GM23338 (cell line): ENCODE measurements around the gene HMGN1. TPM values are rescaled to one million over a fixed set of nuclear protein-coding genes. Genes with fewer than 3 reads are reported as not detected.

Experiments used
- ATAC-seq: fragments of 200-7000 bp; cut with Tn5 transposase; 3 replicates; pipeline ENCODE4 v1.9.1; 2020
- DNase-seq: peaks from one replicate; pipeline ENCODE4 v3.0.0-alpha.2; 2015; ENCODE audit warnings: low spot score
- H2AFZ ChIP-seq: fragments of 200-600 bp; sonication (generic); 2 replicates; pipeline ENCODE4 v1.8.0; 2016; ENCODE audit warnings: antibody characterized with exemption, mild to moderate bottlenecking, moderate library complexity
- H3F3A ChIP-seq: fragments of 200-600 bp; sonication (generic); replicated peaks from 2 replicates; pipeline ENCODE4 v1.8.0; 2017; ENCODE audit warnings: antibody characterized with exemption, mixed run types, low read depth
- H3K27ac ChIP-seq: fragments of 200-600 bp; sonication (generic); 2 replicates; pipeline ENCODE4 v1.6.1; 2016; ENCODE audit warnings: low read depth
- H3K27me3 ChIP-seq: fragments of 200-600 bp; sonication (generic); 2 replicates; pipeline ENCODE4 v1.8.0; 2016; ENCODE audit warnings: mild to moderate bottlenecking, mixed run types, moderate library complexity; ENCODE audit not compliant: insufficient read depth
- H3K36me3 ChIP-seq: fragments of 200-600 bp; sonication (generic); 2 replicates; pipeline ENCODE4 v1.8.0; 2016; ENCODE audit warnings: mild to moderate bottlenecking; ENCODE audit not compliant: insufficient read depth
- H3K4me1 ChIP-seq: fragments of 200-600 bp; sonication (generic); 2 replicates; pipeline ENCODE4 v1.8.0; 2016; ENCODE audit warnings: mild to moderate bottlenecking, moderate library complexity; ENCODE audit not compliant: insufficient read depth
- H3K4me2 ChIP-seq: fragments of 200-600 bp; sonication (generic); 2 replicates; pipeline ENCODE4 v1.7.1; 2017; ENCODE audit warnings: mixed run types
- H3K4me3 ChIP-seq: fragments of 200-600 bp; sonication (generic); 2 replicates; pipeline ENCODE4 v1.6.1; 2016; ENCODE audit warnings: mixed run types
- H3K79me2 ChIP-seq: fragments of 200-600 bp; sonication (generic); replicated peaks from 2 replicates; pipeline ENCODE4 v1.8.0; 2017; ENCODE audit warnings: mild to moderate bottlenecking; ENCODE audit not compliant: insufficient read depth
- H3K9me2 ChIP-seq: fragments of 200-600 bp; sonication (generic); 2 replicates; pipeline ENCODE4 v1.8.0; 2017; ENCODE audit not compliant: insufficient read depth
- H4K20me1 ChIP-seq: fragments of 200-600 bp; sonication (generic); replicated peaks from 2 replicates; pipeline ENCODE4 v1.8.0; 2017; ENCODE audit warnings: mild to moderate bottlenecking; ENCODE audit not compliant: insufficient read depth
- H3K27ac Mint-ChIP-seq: 2 replicates; pipeline ENCODE4 v1.8.0; 2020; ENCODE audit warnings: inconsistent platforms, mild to moderate bottlenecking, moderate library complexity, mixed read lengths
- H3K27me3 Mint-ChIP-seq: 3 replicates; pipeline ENCODE4 v1.8.0; 2022; ENCODE audit warnings: low read depth, mild to moderate bottlenecking, moderate library complexity, mixed read lengths, inconsistent platforms; ENCODE audit not compliant: insufficient read depth, poor library complexity
- H3K36me3 Mint-ChIP-seq: 3 replicates; pipeline ENCODE4 v1.8.0; 2021; ENCODE audit warnings: low read depth, mild to moderate bottlenecking, inconsistent platforms, moderate library complexity, mixed read lengths
- H3K4me1 Mint-ChIP-seq: 3 replicates; pipeline ENCODE4 v1.8.0; 2020; ENCODE audit warnings: mild to moderate bottlenecking, inconsistent platforms, mixed read lengths
- H3K4me3 Mint-ChIP-seq: 3 replicates; pipeline ENCODE4 v1.8.0; 2021; ENCODE audit warnings: moderate library complexity, mild to moderate bottlenecking, inconsistent platforms, mixed read lengths
- H3K9me3 Mint-ChIP-seq: 3 replicates; pipeline ENCODE4 v1.8.0; 2020; ENCODE audit warnings: moderate library complexity, mild to moderate bottlenecking, inconsistent platforms, mixed read lengths
- CREB1 ChIP-seq: fragments of 250-450 bp; sonication (Bioruptor Pico); IDR thresholded peaks from 2 replicates; pipeline ENCODE4 v1.5.0; 2020; ENCODE audit warnings: low read depth, mild to moderate bottlenecking, moderate library complexity
- EZH2 ChIP-seq: fragments of 200-600 bp; sonication (generic); IDR thresholded peaks from one replicate; pipeline ENCODE4 v1.8.0; 2017; ENCODE audit warnings: antibody characterized with exemption, mild to moderate bottlenecking, low read depth; ENCODE audit not compliant: unreplicated experiment
- EZH2phosphoT487 ChIP-seq: fragments of 200-600 bp; sonication (generic); IDR thresholded peaks from one replicate; pipeline ENCODE4 v1.8.1; 2018; ENCODE audit warnings: antibody characterized with exemption; ENCODE audit not compliant: unreplicated experiment
- JUNB ChIP-seq: IDR thresholded peaks from one replicate; pipeline ENCODE4 v1.6.1; 2016; ENCODE audit warnings: antibody characterized with exemption; ENCODE audit not compliant: unreplicated experiment
- NANOG ChIP-seq: IDR thresholded peaks from 2 replicates; pipeline ENCODE4 v1.6.1; 2016; ENCODE audit warnings: antibody characterized with exemption, borderline replicate concordance
- POLR2AphosphoS5 ChIP-seq: IDR thresholded peaks from 2 replicates; pipeline ENCODE4 v1.6.1; 2016; ENCODE audit warnings: antibody characterized with exemption, low read depth
- STAT1 ChIP-seq: IDR thresholded peaks from one replicate; pipeline ENCODE4 v1.6.1; 2016; ENCODE audit warnings: antibody characterized with exemption; ENCODE audit not compliant: unreplicated experiment
- ZNF114 ChIP-seq: fragments of 250-450 bp; sonication (Bioruptor Pico); IDR thresholded peaks from 2 replicates; pipeline ENCODE4 v1.5.0; 2020; ENCODE audit warnings: mild to moderate bottlenecking, moderate library complexity
- ZNF331 ChIP-seq: fragments of 250-450 bp; sonication (Bioruptor Pico); IDR thresholded peaks from 2 replicates; pipeline ENCODE4 v1.5.0; 2020; ENCODE audit warnings: low read depth, mild to moderate bottlenecking, moderate library complexity
- polyA plus RNA-seq: library from polyadenylated mRNA; unstranded; fragments of >200 nt; fragmentation: Nextera tagmentation; extraction: Ambion mirVana; gene quantifications from 2 replicates; pipeline ENCODE4 v1.2.1, GENCODE V29; 2016
- total RNA-seq: library from RNA; depleted of rRNA; stranded (reverse); fragments of >200 nt; shearing (Covaris generic); gene quantifications from 2 replicates; pipeline ENCODE4 v1.2.3, GENCODE V29; 2014
- TF ChIP-seq, protein P1 (sequence below): fragments of 250-450 bp; sonication (Bioruptor Pico); IDR thresholded peaks from 2 replicates; pipeline ENCODE4 v1.5.0; 2020; ENCODE audit warnings: mild to moderate bottlenecking, moderate library complexity
- TF ChIP-seq, protein P2 (sequence below): IDR thresholded peaks from one replicate; pipeline ENCODE4 v1.6.1; 2018; ENCODE audit warnings: antibody characterized with exemption; ENCODE audit not compliant: unreplicated experiment
- TF ChIP-seq, protein P3 (sequence below), 2 experiments: fragments of 200-600 bp in 1 of 2; sonication (generic) in 1 of 2; conservative IDR thresholded peaks; 2 replicates each; pipeline versions ENCODE4 v1.5.1 to v1.6.1; 2016 to 2017; ENCODE audit warnings: antibody characterized with exemption in 2 of 2, low read depth in 2 of 2, mild to moderate bottlenecking in 2 of 2, moderate library complexity in 1 of 2
- TF ChIP-seq, protein P4 (sequence below): IDR thresholded peaks from 2 replicates; pipeline ENCODE4 v1.6.1; 2016; ENCODE audit warnings: antibody characterized with exemption

The HMGN1 gene
- total and polyA plus RNA-seq, 2 experiments from 2014 or later: 403 to 889 TPM

DNA sequence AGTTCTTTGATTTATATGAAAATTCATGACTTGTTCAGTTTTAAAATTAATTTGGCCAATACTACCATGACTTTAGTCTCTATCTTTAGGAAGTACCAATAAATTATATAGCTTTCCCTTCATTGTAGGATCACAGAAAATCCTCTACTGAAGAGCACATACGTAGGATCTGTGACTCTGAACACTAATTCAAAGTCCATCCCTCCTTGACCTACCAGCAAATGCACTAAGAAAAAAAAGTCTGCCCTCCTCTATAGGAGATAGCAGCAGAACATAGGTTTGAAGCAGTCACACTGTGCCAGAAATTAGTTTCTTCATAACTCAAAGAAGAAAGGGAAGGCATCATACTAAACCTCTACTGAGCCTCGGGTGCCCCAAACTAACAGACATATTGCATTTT is 52.0 kb downstream of the HMGN1 start:
- H3F3A ChIP-seq: 0 out of 2 replicates have a peak, but pooled peaks cover 9% of the 10 kb centered on the region
- TF ChIP-seq, protein P1, sequence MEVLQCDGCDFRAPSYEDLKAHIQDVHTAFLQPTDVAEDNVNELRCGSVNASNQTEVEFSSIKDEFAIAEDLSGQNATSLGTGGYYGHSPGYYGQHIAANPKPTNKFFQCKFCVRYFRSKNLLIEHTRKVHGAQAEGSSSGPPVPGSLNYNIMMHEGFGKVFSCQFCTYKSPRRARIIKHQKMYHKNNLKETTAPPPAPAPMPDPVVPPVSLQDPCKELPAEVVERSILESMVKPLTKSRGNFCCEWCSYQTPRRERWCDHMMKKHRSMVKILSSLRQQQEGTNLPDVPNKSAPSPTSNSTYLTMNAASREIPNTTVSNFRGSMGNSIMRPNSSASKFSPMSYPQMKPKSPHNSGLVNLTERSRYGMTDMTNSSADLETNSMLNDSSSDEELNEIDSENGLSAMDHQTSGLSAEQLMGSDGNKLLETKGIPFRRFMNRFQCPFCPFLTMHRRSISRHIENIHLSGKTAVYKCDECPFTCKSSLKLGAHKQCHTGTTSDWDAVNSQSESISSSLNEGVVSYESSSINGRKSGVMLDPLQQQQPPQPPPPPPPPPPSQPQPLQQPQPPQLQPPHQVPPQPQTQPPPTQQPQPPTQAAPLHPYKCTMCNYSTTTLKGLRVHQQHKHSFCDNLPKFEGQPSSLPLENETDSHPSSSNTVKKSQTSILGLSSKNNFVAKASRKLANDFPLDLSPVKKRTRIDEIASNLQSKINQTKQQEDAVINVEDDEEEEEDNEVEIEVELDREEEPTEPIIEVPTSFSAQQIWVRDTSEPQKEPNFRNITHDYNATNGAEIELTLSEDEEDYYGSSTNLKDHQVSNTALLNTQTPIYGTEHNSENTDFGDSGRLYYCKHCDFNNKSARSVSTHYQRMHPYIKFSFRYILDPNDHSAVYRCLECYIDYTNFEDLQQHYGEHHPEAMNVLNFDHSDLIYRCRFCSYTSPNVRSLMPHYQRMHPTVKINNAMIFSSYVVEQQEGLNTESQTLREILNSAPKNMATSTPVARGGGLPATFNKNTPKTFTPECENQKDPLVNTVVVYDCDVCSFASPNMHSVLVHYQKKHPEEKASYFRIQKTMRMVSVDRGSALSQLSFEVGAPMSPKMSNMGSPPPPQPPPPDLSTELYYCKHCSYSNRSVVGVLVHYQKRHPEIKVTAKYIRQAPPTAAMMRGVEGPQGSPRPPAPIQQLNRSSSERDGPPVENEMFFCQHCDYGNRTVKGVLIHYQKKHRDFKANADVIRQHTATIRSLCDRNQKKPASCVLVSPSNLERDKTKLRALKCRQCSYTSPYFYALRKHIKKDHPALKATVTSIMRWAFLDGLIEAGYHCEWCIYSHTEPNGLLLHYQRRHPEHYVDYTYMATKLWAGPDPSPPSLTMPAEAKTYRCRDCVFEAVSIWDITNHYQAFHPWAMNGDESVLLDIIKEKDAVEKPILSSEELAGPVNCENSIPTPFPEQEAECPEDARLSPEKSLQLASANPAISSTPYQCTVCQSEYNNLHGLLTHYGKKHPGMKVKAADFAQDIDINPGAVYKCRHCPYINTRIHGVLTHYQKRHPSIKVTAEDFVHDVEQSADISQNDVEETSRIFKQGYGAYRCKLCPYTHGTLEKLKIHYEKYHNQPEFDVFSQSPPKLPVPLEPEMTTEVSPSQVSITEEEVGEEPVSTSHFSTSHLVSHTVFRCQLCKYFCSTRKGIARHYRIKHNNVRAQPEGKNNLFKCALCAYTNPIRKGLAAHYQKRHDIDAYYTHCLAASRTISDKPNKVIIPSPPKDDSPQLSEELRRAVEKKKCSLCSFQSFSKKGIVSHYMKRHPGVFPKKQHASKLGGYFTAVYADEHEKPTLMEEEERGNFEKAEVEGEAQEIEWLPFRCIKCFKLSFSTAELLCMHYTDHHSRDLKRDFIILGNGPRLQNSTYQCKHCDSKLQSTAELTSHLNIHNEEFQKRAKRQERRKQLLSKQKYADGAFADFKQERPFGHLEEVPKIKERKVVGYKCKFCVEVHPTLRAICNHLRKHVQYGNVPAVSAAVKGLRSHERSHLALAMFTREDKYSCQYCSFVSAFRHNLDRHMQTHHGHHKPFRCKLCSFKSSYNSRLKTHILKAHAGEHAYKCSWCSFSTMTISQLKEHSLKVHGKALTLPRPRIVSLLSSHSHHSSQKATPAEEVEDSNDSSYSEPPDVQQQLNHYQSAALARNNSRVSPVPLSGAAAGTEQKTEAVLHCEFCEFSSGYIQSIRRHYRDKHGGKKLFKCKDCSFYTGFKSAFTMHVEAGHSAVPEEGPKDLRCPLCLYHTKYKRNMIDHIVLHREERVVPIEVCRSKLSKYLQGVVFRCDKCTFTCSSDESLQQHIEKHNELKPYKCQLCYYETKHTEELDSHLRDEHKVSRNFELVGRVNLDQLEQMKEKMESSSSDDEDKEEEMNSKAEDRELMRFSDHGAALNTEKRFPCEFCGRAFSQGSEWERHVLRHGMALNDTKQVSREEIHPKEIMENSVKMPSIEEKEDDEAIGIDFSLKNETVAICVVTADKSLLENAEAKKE (CRISPR knock-in tag): no peak
- no peak for TF ChIP-seq NANOG
- TF ChIP-seq EZH2: no peak
- no peak for TF ChIP-seq EZH2phosphoT487
- TF ChIP-seq, protein P2, sequence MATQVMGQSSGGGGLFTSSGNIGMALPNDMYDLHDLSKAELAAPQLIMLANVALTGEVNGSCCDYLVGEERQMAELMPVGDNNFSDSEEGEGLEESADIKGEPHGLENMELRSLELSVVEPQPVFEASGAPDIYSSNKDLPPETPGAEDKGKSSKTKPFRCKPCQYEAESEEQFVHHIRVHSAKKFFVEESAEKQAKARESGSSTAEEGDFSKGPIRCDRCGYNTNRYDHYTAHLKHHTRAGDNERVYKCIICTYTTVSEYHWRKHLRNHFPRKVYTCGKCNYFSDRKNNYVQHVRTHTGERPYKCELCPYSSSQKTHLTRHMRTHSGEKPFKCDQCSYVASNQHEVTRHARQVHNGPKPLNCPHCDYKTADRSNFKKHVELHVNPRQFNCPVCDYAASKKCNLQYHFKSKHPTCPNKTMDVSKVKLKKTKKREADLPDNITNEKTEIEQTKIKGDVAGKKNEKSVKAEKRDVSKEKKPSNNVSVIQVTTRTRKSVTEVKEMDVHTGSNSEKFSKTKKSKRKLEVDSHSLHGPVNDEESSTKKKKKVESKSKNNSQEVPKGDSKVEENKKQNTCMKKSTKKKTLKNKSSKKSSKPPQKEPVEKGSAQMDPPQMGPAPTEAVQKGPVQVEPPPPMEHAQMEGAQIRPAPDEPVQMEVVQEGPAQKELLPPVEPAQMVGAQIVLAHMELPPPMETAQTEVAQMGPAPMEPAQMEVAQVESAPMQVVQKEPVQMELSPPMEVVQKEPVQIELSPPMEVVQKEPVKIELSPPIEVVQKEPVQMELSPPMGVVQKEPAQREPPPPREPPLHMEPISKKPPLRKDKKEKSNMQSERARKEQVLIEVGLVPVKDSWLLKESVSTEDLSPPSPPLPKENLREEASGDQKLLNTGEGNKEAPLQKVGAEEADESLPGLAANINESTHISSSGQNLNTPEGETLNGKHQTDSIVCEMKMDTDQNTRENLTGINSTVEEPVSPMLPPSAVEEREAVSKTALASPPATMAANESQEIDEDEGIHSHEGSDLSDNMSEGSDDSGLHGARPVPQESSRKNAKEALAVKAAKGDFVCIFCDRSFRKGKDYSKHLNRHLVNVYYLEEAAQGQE: no peak
- TF ChIP-seq, protein P3, sequence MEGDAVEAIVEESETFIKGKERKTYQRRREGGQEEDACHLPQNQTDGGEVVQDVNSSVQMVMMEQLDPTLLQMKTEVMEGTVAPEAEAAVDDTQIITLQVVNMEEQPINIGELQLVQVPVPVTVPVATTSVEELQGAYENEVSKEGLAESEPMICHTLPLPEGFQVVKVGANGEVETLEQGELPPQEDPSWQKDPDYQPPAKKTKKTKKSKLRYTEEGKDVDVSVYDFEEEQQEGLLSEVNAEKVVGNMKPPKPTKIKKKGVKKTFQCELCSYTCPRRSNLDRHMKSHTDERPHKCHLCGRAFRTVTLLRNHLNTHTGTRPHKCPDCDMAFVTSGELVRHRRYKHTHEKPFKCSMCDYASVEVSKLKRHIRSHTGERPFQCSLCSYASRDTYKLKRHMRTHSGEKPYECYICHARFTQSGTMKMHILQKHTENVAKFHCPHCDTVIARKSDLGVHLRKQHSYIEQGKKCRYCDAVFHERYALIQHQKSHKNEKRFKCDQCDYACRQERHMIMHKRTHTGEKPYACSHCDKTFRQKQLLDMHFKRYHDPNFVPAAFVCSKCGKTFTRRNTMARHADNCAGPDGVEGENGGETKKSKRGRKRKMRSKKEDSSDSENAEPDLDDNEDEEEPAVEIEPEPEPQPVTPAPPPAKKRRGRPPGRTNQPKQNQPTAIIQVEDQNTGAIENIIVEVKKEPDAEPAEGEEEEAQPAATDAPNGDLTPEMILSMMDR (conservative IDR thresholded peaks at IDR 0.05; ENCODE audit: low read depth in 2 of 2): no peak
- TF ChIP-seq JUNB: no peak
- TF ChIP-seq, protein P4, sequence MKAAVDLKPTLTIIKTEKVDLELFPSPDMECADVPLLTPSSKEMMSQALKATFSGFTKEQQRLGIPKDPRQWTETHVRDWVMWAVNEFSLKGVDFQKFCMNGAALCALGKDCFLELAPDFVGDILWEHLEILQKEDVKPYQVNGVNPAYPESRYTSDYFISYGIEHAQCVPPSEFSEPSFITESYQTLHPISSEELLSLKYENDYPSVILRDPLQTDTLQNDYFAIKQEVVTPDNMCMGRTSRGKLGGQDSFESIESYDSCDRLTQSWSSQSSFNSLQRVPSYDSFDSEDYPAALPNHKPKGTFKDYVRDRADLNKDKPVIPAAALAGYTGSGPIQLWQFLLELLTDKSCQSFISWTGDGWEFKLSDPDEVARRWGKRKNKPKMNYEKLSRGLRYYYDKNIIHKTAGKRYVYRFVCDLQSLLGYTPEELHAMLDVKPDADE: no peak
- no peak for TF ChIP-seq POLR2AphosphoS5
- TF ChIP-seq CREB1 (CRISPR knock-in tag): no peak
- no peak for TF ChIP-seq STAT1
- no peak for TF ChIP-seq ZNF331 (CRISPR knock-in tag)
- no peak for TF ChIP-seq ZNF114 (CRISPR knock-in tag)
- H2AFZ ChIP-seq: no peak overlapping the region
- H3K4me1 Mint-ChIP-seq: no peaks in the 10 kb centered on the region
- DNase-seq (no peak), ATAC-seq (no peak)
- peaks cover 14% of the 10 kb centered on the region for H4K20me1 ChIP-seq
- H3K36me3 ChIP-seq: peaks cover 52% of the 10 kb centered on the region
- H3K27me3 ChIP-seq: no peaks in the 10 kb centered on the region
- no peak overlapping the region for H3K4me3 ChIP-seq
- H3K4me1 ChIP-seq: no peaks in the 10 kb centered on the region
- peaks cover 15% of the 10 kb centered on the region; the same call in 2 of the 3 replicates for H3K9me3 Mint-ChIP-seq
- peak overlapping the region; percentile 29; the same call in 1 of the 2 replicates for H3K27ac ChIP-seq
- peaks cover 2% of the 10 kb centered on the region for H3K27me3 Mint-ChIP-seq
- H3K27ac Mint-ChIP-seq: no peak overlapping the region
- 0 out of 2 replicates have a peak, but pooled peaks cover 4% of the 10 kb centered on the region for H3K9me2 ChIP-seq
- H3K4me2 ChIP-seq: no peak overlapping the region
- no peak overlapping the region for H3K4me3 Mint-ChIP-seq
- peaks cover 62% of the 10 kb centered on the region for H3K79me2 ChIP-seq
- H3K36me3 Mint-ChIP-seq: peaks cover 82% of the 10 kb centered on the region
